GM13976 (cell line): ENCODE measurements around the gene PIAS1.

ENCODE experiments used
- DNase-seq: peaks from one replicate; pipeline ENCODE4 v3.0.0; 2012; ENCODE audit warnings: low spot score
- in situ Hi-C: fragments of 300-500 bp; cut with MboI; formaldehyde crosslinking; loops from one replicate; pipeline ENCODE4 v1.12.0; 2022; ENCODE audit warnings: low sequenced_read_pairs, mixed read lengths, inconsistent platforms; ENCODE audit not compliant: unreplicated experiment
- TF ChIP-seq, protein P1 (sequence below): IDR thresholded peaks from 2 replicates; pipeline ENCODE4 v1.5.1; 2012; ENCODE audit warnings: borderline replicate concordance, mild to moderate bottlenecking; ENCODE audit not compliant: insufficient read depth; ENCODE audit errors: extremely low read depth, missing control alignments, control extremely low read depth

PIAS1 gene

DNA sequence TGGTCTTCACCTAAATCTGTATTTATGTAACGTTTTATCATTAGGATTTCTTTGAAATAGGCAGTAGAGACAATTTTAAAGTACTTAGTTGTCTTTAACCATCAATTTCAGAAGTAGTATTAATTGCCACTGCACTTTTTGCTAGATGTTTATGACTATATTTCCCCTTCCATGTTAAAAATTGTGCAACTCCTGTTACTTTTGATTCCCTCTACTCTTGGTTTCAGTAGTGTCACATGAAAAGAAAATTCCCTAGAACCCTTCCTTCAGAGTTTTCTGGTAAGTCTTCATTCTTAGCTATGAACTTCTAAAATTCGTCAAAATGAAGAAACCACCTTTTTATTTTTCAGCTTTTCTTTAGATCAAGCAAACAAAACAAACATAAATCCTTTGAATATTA is 7.1 kb downstream of the PIAS1 start:
- TF ChIP-seq, protein P1, sequence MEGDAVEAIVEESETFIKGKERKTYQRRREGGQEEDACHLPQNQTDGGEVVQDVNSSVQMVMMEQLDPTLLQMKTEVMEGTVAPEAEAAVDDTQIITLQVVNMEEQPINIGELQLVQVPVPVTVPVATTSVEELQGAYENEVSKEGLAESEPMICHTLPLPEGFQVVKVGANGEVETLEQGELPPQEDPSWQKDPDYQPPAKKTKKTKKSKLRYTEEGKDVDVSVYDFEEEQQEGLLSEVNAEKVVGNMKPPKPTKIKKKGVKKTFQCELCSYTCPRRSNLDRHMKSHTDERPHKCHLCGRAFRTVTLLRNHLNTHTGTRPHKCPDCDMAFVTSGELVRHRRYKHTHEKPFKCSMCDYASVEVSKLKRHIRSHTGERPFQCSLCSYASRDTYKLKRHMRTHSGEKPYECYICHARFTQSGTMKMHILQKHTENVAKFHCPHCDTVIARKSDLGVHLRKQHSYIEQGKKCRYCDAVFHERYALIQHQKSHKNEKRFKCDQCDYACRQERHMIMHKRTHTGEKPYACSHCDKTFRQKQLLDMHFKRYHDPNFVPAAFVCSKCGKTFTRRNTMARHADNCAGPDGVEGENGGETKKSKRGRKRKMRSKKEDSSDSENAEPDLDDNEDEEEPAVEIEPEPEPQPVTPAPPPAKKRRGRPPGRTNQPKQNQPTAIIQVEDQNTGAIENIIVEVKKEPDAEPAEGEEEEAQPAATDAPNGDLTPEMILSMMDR = no peak
- no peak for DNase-seq
- in situ Hi-C loops = loop anchor here (25.0 kb wide), 1 partner anchor 199 kb away; no protein-coding TSS in a partner anchor

- no peak for DNase-seq
- in situ Hi-C loops = loop anchor here (25.0 kb wide), 1 partner anchor 199 kb away; no protein-coding TSS in a partner anchor
Measured at GRCh38 chr15:68061602-68062001, 7.5 kb downstream of the PIAS1 start.

GRCh38 chr15:68062214-68062613 is 8.1 kb downstream of the PIAS1 start:
- in situ Hi-C loops = loop anchor here (25.0 kb wide), 1 partner anchor 200 kb away; no protein-coding TSS in a partner anchor
- no peak for DNase-seq
- TF ChIP-seq, protein P1 = no peak

More at GRCh38 chr15:68061602-68062001, 7.5 kb downstream of the PIAS1 start:
- TF ChIP-seq, protein P1 = no peak

GRCh38 chr15:68062946-68063465 is 8.9 kb downstream of the PIAS1 start:
- DNase-seq = no peak
- TF ChIP-seq, protein P1 = no peak
- in situ Hi-C loops = loop anchor here (25.0 kb wide), 1 partner anchor 201 kb away; no protein-coding TSS in a partner anchor

GRCh38 chr15:68063606-68064005 is 9.5 kb downstream of the PIAS1 start:
- TF ChIP-seq, protein P1 = no peak
- no peak for DNase-seq
- in situ Hi-C loops = loop anchor here (25.0 kb wide), 1 partner anchor 201 kb away; no protein-coding TSS in a partner anchor

GRCh38 chr15:68073576-68074288 is 19.6 kb downstream of the PIAS1 start:
- TF ChIP-seq, protein P1 = no peak
- in situ Hi-C loops = loop anchor here (25.0 kb wide), 1 partner anchor 211 kb away; no protein-coding TSS in a partner anchor
- DNase-seq = no peak
